Measurements from ENCODE around the gene BCAS4.

The BCAS4 gene

GRCh38 chr20:50838707-50839385 is 44.0 kb downstream of the BCAS4 start:
- Histone ChIP-seq H3K4me3 (ENCODE audit: low read length) (no peak overlapping the region), H3K9me3 (ENCODE audit: control insufficient read depth, low read length) (no peaks in the 10 kb centered on the region), H3K4me1 (ENCODE audit: control insufficient read depth, insufficient read depth, low read length) (peaks cover 3% of the 10 kb centered on the region), H3K9ac (ENCODE audit: low read length) (no peak overlapping the region), H3K27me3 (ENCODE audit: control insufficient read depth, insufficient read depth, low read length) (no peaks in the 10 kb centered on the region), H3K36me3 (ENCODE audit: control insufficient read depth, insufficient read depth, low read length) (no peaks in the 10 kb centered on the region)

- no peaks in the 10 kb centered on the region for H3K36me3 ChIP-seq (ENCODE audit: control insufficient read depth, insufficient read depth, low read length)
These were observed 48.0 kb downstream of the BCAS4 start for GRCh38 chr20:50842821-50843220.

GRCh38 chr20:50843331-50844276 is 48.7 kb downstream of the BCAS4 start:
- Histone ChIP-seq H3K36me3 (ENCODE audit: control insufficient read depth, insufficient read depth, low read length) (no peaks in the 10 kb centered on the region), H3K9me3 (ENCODE audit: control insufficient read depth, low read length) (no peaks in the 10 kb centered on the region), H3K27me3 (ENCODE audit: control insufficient read depth, insufficient read depth, low read length) (no peaks in the 10 kb centered on the region), H3K4me3 (ENCODE audit: low read length) (no peak overlapping the region), H3K9ac (ENCODE audit: low read length) (no peak overlapping the region), H3K4me1 (ENCODE audit: control insufficient read depth, insufficient read depth, low read length) (peaks cover 5% of the 10 kb centered on the region)

More at GRCh38 chr20:50842821-50843220, 48.0 kb downstream of the BCAS4 start:
- Histone ChIP-seq H3K9ac (ENCODE audit: low read length) (no peak overlapping the region), H3K4me3 (ENCODE audit: low read length) (no peak overlapping the region), H3K27me3 (ENCODE audit: control insufficient read depth, insufficient read depth, low read length) (no peaks in the 10 kb centered on the region), H3K9me3 (ENCODE audit: control insufficient read depth, low read length) (no peaks in the 10 kb centered on the region), H3K4me1 (ENCODE audit: control insufficient read depth, insufficient read depth, low read length) (peaks cover 3% of the 10 kb centered on the region)

GRCh38 chr20:50844430-50845100 is 49.7 kb downstream of the BCAS4 start:
- H3K36me3 ChIP-seq (ENCODE audit: control insufficient read depth, insufficient read depth, low read length), result no peaks in the 10 kb centered on the region
- H3K9me3 ChIP-seq (ENCODE audit: control insufficient read depth, low read length), result no peaks in the 10 kb centered on the region
- H3K4me3 ChIP-seq (ENCODE audit: low read length), result no peak overlapping the region
- peaks cover 12% of the 10 kb centered on the region for H3K4me1 ChIP-seq (ENCODE audit: control insufficient read depth, insufficient read depth, low read length)
- H3K9ac ChIP-seq (ENCODE audit: low read length), result no peak overlapping the region
- no peaks in the 10 kb centered on the region for H3K27me3 ChIP-seq (ENCODE audit: control insufficient read depth, insufficient read depth, low read length)

GRCh38 chr20:50845566-50846215 is 50.8 kb downstream of the BCAS4 start:
- H3K27me3 ChIP-seq (ENCODE audit: control insufficient read depth, insufficient read depth, low read length), result no peaks in the 10 kb centered on the region
- no peaks in the 10 kb centered on the region for H3K36me3 ChIP-seq (ENCODE audit: control insufficient read depth, insufficient read depth, low read length)
- no peaks in the 10 kb centered on the region for H3K9me3 ChIP-seq (ENCODE audit: control insufficient read depth, low read length)
- H3K4me1 ChIP-seq (ENCODE audit: control insufficient read depth, insufficient read depth, low read length), result peaks cover 12% of the 10 kb centered on the region
- no peak overlapping the region for H3K9ac ChIP-seq (ENCODE audit: low read length)
- H3K4me3 ChIP-seq (ENCODE audit: low read length), result no peak overlapping the region

- H3K4me1 ChIP-seq (ENCODE audit: control insufficient read depth, insufficient read depth, low read length), result peaks cover 12% of the 10 kb centered on the region
These were observed 53.5 kb downstream of the BCAS4 start for GRCh38 chr20:50848341-50848808.

GRCh38 chr20:50848846-50849673 is 54.2 kb downstream of the BCAS4 start:
- Histone ChIP-seq H3K27me3 (ENCODE audit: control insufficient read depth, insufficient read depth, low read length) (no peaks in the 10 kb centered on the region), H3K9ac (ENCODE audit: low read length) (no peak overlapping the region), H3K36me3 (ENCODE audit: control insufficient read depth, insufficient read depth, low read length) (no peaks in the 10 kb centered on the region), H3K9me3 (ENCODE audit: control insufficient read depth, low read length) (no peaks in the 10 kb centered on the region), H3K4me1 (ENCODE audit: control insufficient read depth, insufficient read depth, low read length) (peaks cover 12% of the 10 kb centered on the region), H3K4me3 (ENCODE audit: low read length) (no peak overlapping the region)

More at GRCh38 chr20:50848341-50848808, 53.5 kb downstream of the BCAS4 start:
- no peaks in the 10 kb centered on the region for H3K36me3 ChIP-seq (ENCODE audit: control insufficient read depth, insufficient read depth, low read length)
- no peak overlapping the region for H3K4me3 ChIP-seq (ENCODE audit: low read length)
- no peaks in the 10 kb centered on the region for H3K27me3 ChIP-seq (ENCODE audit: control insufficient read depth, insufficient read depth, low read length)
- H3K9me3 ChIP-seq (ENCODE audit: control insufficient read depth, low read length), result no peaks in the 10 kb centered on the region
- H3K9ac ChIP-seq (ENCODE audit: low read length), result no peak overlapping the region

- H3K27me3 ChIP-seq (ENCODE audit: control insufficient read depth, insufficient read depth, low read length), result no peaks in the 10 kb centered on the region
- H3K36me3 ChIP-seq (ENCODE audit: control insufficient read depth, insufficient read depth, low read length), result no peaks in the 10 kb centered on the region
- no peak overlapping the region for H3K9ac ChIP-seq (ENCODE audit: low read length)
- H3K4me1 ChIP-seq (ENCODE audit: control insufficient read depth, insufficient read depth, low read length), result peaks cover 13% of the 10 kb centered on the region
- no peak overlapping the region for H3K4me3 ChIP-seq (ENCODE audit: low read length)
- H3K9me3 ChIP-seq (ENCODE audit: control insufficient read depth, low read length), result no peaks in the 10 kb centered on the region
These were observed 55.9 kb downstream of the BCAS4 start for GRCh38 chr20:50850721-50851286.

- Histone ChIP-seq H3K4me1 (ENCODE audit: control insufficient read depth, insufficient read depth, low read length) (peaks cover 22% of the 10 kb centered on the region), H3K36me3 (ENCODE audit: control insufficient read depth, insufficient read depth, low read length) (no peaks in the 10 kb centered on the region), H3K9ac (ENCODE audit: low read length) (no peak overlapping the region), H3K9me3 (ENCODE audit: control insufficient read depth, low read length) (no peaks in the 10 kb centered on the region), H3K4me3 (ENCODE audit: low read length) (no peak overlapping the region), H3K27me3 (ENCODE audit: control insufficient read depth, insufficient read depth, low read length) (no peaks in the 10 kb centered on the region)
These were observed 57.2 kb downstream of the BCAS4 start for GRCh38 chr20:50852085-50852484.

- H3K4me3 ChIP-seq (ENCODE audit: low read length), result no peak overlapping the region
- H3K9ac ChIP-seq (ENCODE audit: low read length), result no peak overlapping the region
- no peaks in the 10 kb centered on the region for H3K36me3 ChIP-seq (ENCODE audit: control insufficient read depth, insufficient read depth, low read length)
- no peaks in the 10 kb centered on the region for H3K9me3 ChIP-seq (ENCODE audit: control insufficient read depth, low read length)
- H3K27me3 ChIP-seq (ENCODE audit: control insufficient read depth, insufficient read depth, low read length), result no peaks in the 10 kb centered on the region
- H3K4me1 ChIP-seq (ENCODE audit: control insufficient read depth, insufficient read depth, low read length), result peaks cover 10% of the 10 kb centered on the region
These were observed 59.8 kb downstream of the BCAS4 start for GRCh38 chr20:50854506-50855249.

Measured in mucosa of stomach (tissue), 1 donor.